B cell (primary cell): ENCODE measurements around the gene RPS21. TPM values are rescaled to one million over a fixed set of nuclear protein-coding genes. Genes with fewer than 3 reads are reported as not detected.

Experiments
- ATAC-seq: fragments of 200-7000 bp; cut with Tn5 transposase; one replicate; pipeline ENCODE4 v1.10.0; 2021; ENCODE audit warnings: low read depth, mild to moderate bottlenecking, moderate number of reproducible peaks, moderate library complexity
- CTCF ChIA-PET: fragments of 350-600 bp; sonication (Branson Sonifier 250); formaldehyde crosslinking; loops from one replicate; lab custom pipeline; 2021; ENCODE audit warnings: antibody characterized with exemption, inconsistent platforms; lab: Charles Lee
- POLR2A ChIA-PET: fragments of 350-600 bp; sonication (Branson Sonifier 250); formaldehyde crosslinking; loops from one replicate; lab custom pipeline; 2021; ENCODE audit warnings: antibody characterized with exemption; lab: Charles Lee
- DNase-seq: peaks from one replicate; pipeline ENCODE4 v3.0.0; 2013
- H2AFZ ChIP-seq: 2 replicates; pipeline ENCODE4 v1.6.1; 2012; ENCODE audit warnings: mild to moderate bottlenecking, low read depth, low read length; ENCODE audit not compliant: insufficient read depth, poor library complexity, severe bottlenecking
- H3K27ac ChIP-seq, 2 donors: 1 replicate in 1 of 2; 2 replicates in 1 of 2; pipeline ENCODE4 v1.5.1; 2012 to 2013; ENCODE audit warnings: low read length in 2 of 2, mild to moderate bottlenecking in 2 of 2, moderate library complexity in 1 of 2
- H3K27me3 ChIP-seq, 4 experiments: fragments of 200-600 bp in 1 of 4; sonication (generic) in 1 of 4; replicated peaks in 1 of 4; 1 replicate in 2 of 4; 2 replicates in 2 of 4; pipeline versions ENCODE4 v1.6.1 to v1.7.0; 2013 to 2016; ENCODE audit warnings: low read length in 3 of 4, mild to moderate bottlenecking in 2 of 4, mixed read lengths in 1 of 4, moderate library complexity in 1 of 4; ENCODE audit not compliant: insufficient read depth in 4 of 4, control insufficient read depth in 3 of 4; ENCODE audit errors: control extremely low read depth in 1 of 4
- H3K36me3 ChIP-seq, 2 experiments: replicated peaks in 1 of 2; 1 replicate in 1 of 2; 2 replicates in 1 of 2; pipeline versions ENCODE4 v1.6.1 to v1.7.1; 2013; ENCODE audit warnings: low read length in 1 of 2; ENCODE audit not compliant: insufficient read depth in 2 of 2, control insufficient read depth in 1 of 2; ENCODE audit errors: control extremely low read depth in 1 of 2, extremely low read depth in 1 of 2
- H3K4me1 ChIP-seq, 2 donors: fragments of 200-600 bp in 1 of 2; sonication (generic) in 1 of 2; 1 replicate in 1 of 2; 2 replicates in 1 of 2; pipeline versions ENCODE4 v1.5.1 to v1.6.1; 2013 to 2017; ENCODE audit warnings: low read length in 2 of 2; ENCODE audit not compliant: control insufficient read depth in 2 of 2, insufficient read depth in 2 of 2
- H3K4me2 ChIP-seq: replicated peaks from 2 replicates; pipeline ENCODE3; 2012; ENCODE audit warnings: mild to moderate bottlenecking, low read depth, low read length; ENCODE audit not compliant: poor library complexity, severe bottlenecking
- H3K4me3 ChIP-seq, 5 experiments: fragments of 200-600 bp in 1 of 5; sonication (generic) in 1 of 5; 1 replicate in 3 of 5; 2 replicates in 2 of 5; pipeline versions ENCODE4 v1.5.1 to v1.7.0; 2011 to 2016; ENCODE audit warnings: low read length in 4 of 5, mild to moderate bottlenecking in 4 of 5, low read depth in 2 of 5, control low read depth in 1 of 5, moderate library complexity in 1 of 5; ENCODE audit not compliant: insufficient read depth in 1 of 5; ENCODE audit errors: control extremely low read depth in 1 of 5, extremely low read depth in 1 of 5
- H3K79me2 ChIP-seq: fragments of 200-600 bp; sonication (generic); one replicate; pipeline ENCODE4 v1.6.0; 2016; ENCODE audit warnings: low read length; ENCODE audit not compliant: control insufficient read depth, insufficient read depth
- H3K9ac ChIP-seq: fragments of 200-600 bp; sonication (generic); 2 replicates; pipeline ENCODE4 v1.6.1; 2017; ENCODE audit warnings: mild to moderate bottlenecking, low read length, moderate library complexity
- H3K9me3 ChIP-seq, 3 donors: one replicate each; pipeline versions ENCODE4 v1.6.1 to v1.7.1; 2013; ENCODE audit warnings: low read length in 2 of 3; ENCODE audit not compliant: control insufficient read depth in 2 of 3, insufficient read depth in 1 of 3; ENCODE audit errors: control extremely low read depth in 1 of 3
- H4K20me1 ChIP-seq: 2 replicates; pipeline ENCODE4 v1.6.0; 2012; ENCODE audit warnings: mild to moderate bottlenecking, low read length; ENCODE audit not compliant: insufficient read depth, control insufficient read depth, poor library complexity, severe bottlenecking
- H3K27ac Mint-ChIP-seq: one replicate; pipeline ENCODE4 v1.8.0; 2021; ENCODE audit warnings: mixed read lengths
- H3K27me3 Mint-ChIP-seq: one replicate; pipeline ENCODE4 v1.8.0; 2021; ENCODE audit warnings: mixed read lengths
- H3K4me1 Mint-ChIP-seq: one replicate; pipeline ENCODE4 v1.8.0; 2021; ENCODE audit warnings: mixed read lengths
- H3K4me3 Mint-ChIP-seq: one replicate; pipeline ENCODE4 v1.8.0; 2021; ENCODE audit warnings: mixed read lengths
- H3K9me3 Mint-ChIP-seq: one replicate; pipeline ENCODE4 v1.8.0; 2022; ENCODE audit warnings: mixed read lengths; ENCODE audit not compliant: insufficient read depth
- CTCF ChIP-seq: fragments of 200-600 bp; IDR thresholded peaks from one replicate; pipeline ENCODE4 v1.8.0; 2022; ENCODE audit warnings: antibody characterized with exemption, mild to moderate bottlenecking
- EZH2 ChIP-seq: IDR thresholded peaks from 2 replicates; pipeline ENCODE4 v1.6.1; 2012; ENCODE audit warnings: borderline replicate concordance, low read depth, mild to moderate bottlenecking, moderate library complexity, low read length; ENCODE audit not compliant: insufficient read depth, poor library complexity, severe bottlenecking
- WGBS: methylation state at CpG from one replicate; pipeline ENCODE4 v1.1.5; 2013; ENCODE audit warnings: missing lambda C conversion rate; ENCODE audit not compliant: insufficient coverage; 5-methylcytosine and 5-hydroxymethylcytosine counted together
- intact Hi-C: fragments of 100-400 bp; cut with micrococcal nuclease; formaldehyde crosslinking; loops from one replicate; pipeline ENCODE4 v1.10.0; 2022
- polyA plus RNA-seq: library from polyadenylated mRNA; depleted of rRNA; stranded (reverse); fragments of >200 nt; gene quantifications from 2 replicates; pipeline ENCODE4 v1.2.3, GENCODE V29; 2012
- total RNA-seq, 2 donors: library from RNA; stranded (reverse); fragments of 120-200 nt in 1 of 2; gene quantifications; 1 replicate in 1 of 2; 2 replicates in 1 of 2; pipeline versions ENCODE4 v1.2.3 to v1.2.4, GENCODE V29; 2013 to 2022

The RPS21 gene
- total and polyA plus RNA-seq, 2 donors (not counting 1 experiment from before 2014, with no cell fraction given) = 2,653 to 9,603 TPM

- no peaks in the 10 kb centered on the region for H3K27me3 ChIP-seq
- no peak overlapping the region for H3K4me3 Mint-ChIP-seq
- peaks cover 0 to 6% of the 10 kb centered on the region in 2 donors for H3K4me1 ChIP-seq
- H3K36me3 ChIP-seq = no peaks in the 10 kb centered on the region
- no peak overlapping the region for H3K4me3 ChIP-seq
- ATAC-seq = no peak
- H3K9ac ChIP-seq = no peak overlapping the region
- H3K4me2 ChIP-seq = no peak overlapping the region
- H3K27me3 Mint-ChIP-seq = no peaks in the 10 kb centered on the region
- peaks cover 0 to 4% (median 0%) of the 10 kb centered on the region in 3 donors for H3K9me3 ChIP-seq
- H3K4me1 Mint-ChIP-seq = no peaks in the 10 kb centered on the region
- H3K79me2 ChIP-seq = no peaks in the 10 kb centered on the region
- no peak for DNase-seq
- H3K27ac ChIP-seq = no peak overlapping the region
- no peak for TF ChIP-seq EZH2
- no peak for TF ChIP-seq CTCF
- ChIA-PET POLR2A (interaction anchor here (0.6 kb wide), 1 partner anchor 11 kb away, joined by 5 read pairs; no protein-coding TSS in a partner anchor), CTCF (no interaction called here)
- WGBS = 74% methylated on average over 14 of the region's 16 CpGs
- no peak overlapping the region for H3K27ac Mint-ChIP-seq
- H2AFZ ChIP-seq = no peak overlapping the region
- intact Hi-C loops = no loop called here
- no peaks in the 10 kb centered on the region for H4K20me1 ChIP-seq
- no peaks in the 10 kb centered on the region for H3K9me3 Mint-ChIP-seq
These were observed 32.0 kb upstream of the RPS21 start for GRCh38 chr20:62354811-62355341.

DNA sequence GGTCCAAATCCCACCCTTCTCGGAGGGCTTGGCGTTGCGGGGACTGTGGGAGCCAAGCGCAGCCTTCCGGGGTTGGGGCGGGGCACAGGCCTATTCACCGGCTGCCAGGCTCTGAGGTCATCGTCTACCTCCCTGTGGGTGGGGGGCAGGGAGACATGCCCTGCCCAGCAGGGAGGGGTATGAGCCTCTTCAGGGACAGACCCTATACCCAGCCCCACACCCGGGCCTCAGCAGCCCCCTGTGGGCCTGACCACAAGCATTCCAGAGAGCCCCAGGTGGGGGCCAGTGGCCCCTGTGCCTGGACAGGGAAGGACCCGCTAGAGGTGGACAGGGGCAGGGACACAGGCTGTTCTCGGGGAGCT is 31.4 kb upstream of the RPS21 start:
- CTCF ChIA-PET = no interaction called here
- Histone ChIP-seq H2AFZ (no peak overlapping the region), H4K20me1 (no peaks in the 10 kb centered on the region), H3K36me3 (no peaks in the 10 kb centered on the region), H3K9ac (no peak overlapping the region), H3K4me2 (no peak overlapping the region), H3K4me1 (peaks cover 0 to 6% of the 10 kb centered on the region in 2 donors), H3K9me3 (peaks cover 0 to 4% (median 0%) of the 10 kb centered on the region in 3 donors), H3K79me2 (no peaks in the 10 kb centered on the region), H3K27ac (no peak overlapping the region), H3K4me3 (no peak overlapping the region), H3K27me3 (no peaks in the 10 kb centered on the region)
- 88% methylated on average over 11 of the region's 11 CpGs for WGBS
- ATAC-seq = no peak
- intact Hi-C loops = no loop called here
- no peaks in the 10 kb centered on the region for H3K4me1 Mint-ChIP-seq
- H3K27ac Mint-ChIP-seq = no peak overlapping the region
- H3K27me3 Mint-ChIP-seq = no peaks in the 10 kb centered on the region
- no peaks in the 10 kb centered on the region for H3K9me3 Mint-ChIP-seq
- no peak for TF ChIP-seq CTCF
- TF ChIP-seq EZH2 = no peak
- DNase-seq = no peak
- POLR2A ChIA-PET = interaction anchor here (0.6 kb wide), 1 partner anchor 12 kb away, joined by 5 read pairs; no protein-coding TSS in a partner anchor
- no peak overlapping the region for H3K4me3 Mint-ChIP-seq
